ENCODE results near the gene APC2. TPM values are rescaled to one million over a fixed set of nuclear protein-coding genes. Genes with fewer than 3 reads are reported as not detected.

Gene APC2
- total and polyA plus RNA-seq, 7 donors = under 0.01 to 2.0 (median 1.1) TPM; not detected in 2

GRCh38 chr19:1478934-1479707 lies 29.2 kb downstream of the APC2 start, which contains the start of gene C19orf25:
C19orf25 (minus strand) TSS chr19:1479215; CDS start chr19:1478903, 312 bp downstream.
- Histone ChIP-seq H3K4me3 (peak within 1 kb of the TSS; percentile 77 to 99 (median 88)), H3K27me3 (peaks cover 0 to 22% (median 5%) of the 10 kb centered on the region in 3 donors), H3K4me1 (peaks cover 0 to 22% (median 15%) of the 10 kb centered on the region in 4 donors), H3K36me3 (peaks cover 0 to 19% (median 0%) of the 10 kb centered on the region in 4 donors), H3K9me3 (no peaks in the 10 kb centered on the region), H3K27ac (peak within 1 kb of the TSS; percentile 67 to 77 (median 72))
- 1% methylated on average over 71 of the region's 71 CpGs for WGBS, 2 donors
- TF ChIP-seq EP300 (IDR thresholded peaks at IDR 0.05) (peak in 1 of 4 donors; percentile 6), POLR2AphosphoS5 (IDR thresholded peaks at IDR 0.05) (peak; percentile 78 to 91 (median 86)), POLR2A (IDR thresholded peaks at IDR 0.05) (peak; percentile 27 to 60), CTCF (IDR thresholded peaks at IDR 0.05) (no peak)
- peak; percentile 97 for DNase-seq
- intact Hi-C loops (cut with DNase I) = no loop called here

GRCh38 chr19:1481224-1481892 lies 31.4 kb downstream of the APC2 start:
- TF ChIP-seq CTCF (IDR thresholded peaks at IDR 0.05) (no peak), POLR2A (IDR thresholded peaks at IDR 0.05) (no peak), EP300 (IDR thresholded peaks at IDR 0.05) (no peak), POLR2AphosphoS5 (IDR thresholded peaks at IDR 0.05) (no peak)
- no peak overlapping the region for H3K27ac ChIP-seq
- WGBS, 2 donors = 86 to 89% methylated on average over 26 of the region's 26 CpGs
- H3K4me3 ChIP-seq = no peak overlapping the region
- peaks cover 0 to 4% (median 0%) of the 10 kb centered on the region in 4 donors for H3K36me3 ChIP-seq
- intact Hi-C loops (cut with DNase I) = no loop called here
- peaks cover 0 to 22% (median 15%) of the 10 kb centered on the region in 4 donors for H3K4me1 ChIP-seq
- DNase-seq = peak; percentile 62
- peaks cover 0 to 3% (median 0%) of the 10 kb centered on the region in 3 donors for H3K27me3 ChIP-seq
- no peaks in the 10 kb centered on the region for H3K9me3 ChIP-seq

GRCh38 chr19:1481893-1482360 lies 32.0 kb downstream of the APC2 start:
- peaks cover 0 to 22% (median 15%) of the 10 kb centered on the region in 4 donors for H3K4me1 ChIP-seq
- WGBS, 2 donors = 94 to 95% methylated on average over 36 of the region's 36 CpGs
- intact Hi-C loops (cut with DNase I) = no loop called here
- no peaks in the 10 kb centered on the region for H3K27me3 ChIP-seq
- H3K27ac ChIP-seq = no peak overlapping the region
- DNase-seq = peak; percentile 65
- H3K36me3 ChIP-seq = peaks cover 0 to 4% (median 0%) of the 10 kb centered on the region in 4 donors
- no peaks in the 10 kb centered on the region for H3K9me3 ChIP-seq
- H3K4me3 ChIP-seq = no peak overlapping the region
- no peak for TF ChIP-seq POLR2A (IDR thresholded peaks at IDR 0.05)
- TF ChIP-seq CTCF (IDR thresholded peaks at IDR 0.05) = no peak
- TF ChIP-seq POLR2AphosphoS5 (IDR thresholded peaks at IDR 0.05) = no peak
- no peak for TF ChIP-seq EP300 (IDR thresholded peaks at IDR 0.05)

GRCh38 chr19:1482361-1483130 lies 32.6 kb downstream of the APC2 start:
- WGBS, 2 donors = 86 to 89% methylated on average over 37 of the region's 37 CpGs
- H3K36me3 ChIP-seq = no peaks in the 10 kb centered on the region
- intact Hi-C loops (cut with DNase I) = no loop called here
- no peak overlapping the region for H3K4me3 ChIP-seq
- no peak for TF ChIP-seq EP300 (IDR thresholded peaks at IDR 0.05)
- no peak for TF ChIP-seq POLR2AphosphoS5 (IDR thresholded peaks at IDR 0.05)
- no peaks in the 10 kb centered on the region for H3K9me3 ChIP-seq
- no peaks in the 10 kb centered on the region for H3K27me3 ChIP-seq
- no peak overlapping the region for H3K27ac ChIP-seq
- DNase-seq = no peak
- H3K4me1 ChIP-seq = peaks cover 0 to 20% (median 14%) of the 10 kb centered on the region in 4 donors

Measured in sigmoid colon (tissue), 7 donors.